HepG2 (cell line): ENCODE data around the gene SMARCB1. TPM values are rescaled to one million over a fixed set of nuclear protein-coding genes. Genes with fewer than 3 reads are reported as not detected.

ENCODE experiments used
- ATAC-seq: fragments of 200-7000 bp; cut with Tn5 transposase; 3 replicates; pipeline ENCODE4 v1.9.1; 2020; ENCODE audit warnings: mild to moderate bottlenecking, moderate library complexity
- BruUV-seq: library from RNA; stranded (reverse); fragments of 400-500 nt; replicated peaks from 2 replicates; lab custom pipeline; 2021; lab: Mats Ljungman, UMichigan
- CTCF ChIA-PET: fragments of 300-600 bp; formaldehyde crosslinking; extraction: SDS; loops from one replicate; lab custom pipeline; 2021; ENCODE audit warnings: low total read pairs, inconsistent platforms, low intra/inter-chr PET ratio; lab: Yijun Ruan, JAX
- POLR2A ChIA-PET: fragments of 350-600 bp; sonication (Branson Sonifier 250); formaldehyde crosslinking; loops from one replicate; lab custom pipeline; 2020; ENCODE audit warnings: antibody characterized with exemption, inconsistent platforms; lab: Yijun Ruan, JAX
- DNase-seq: peaks from one replicate; pipeline ENCODE4 v3.0.0-alpha.2; 2015; ENCODE audit warnings: low spot score
- FAIRE-seq: peaks from 3 replicates; lab custom pipeline; 2011; peaks lifted over from hg19 to GRCh38; lab: Jason Lieb, UNC
- H2AFZ ChIP-seq: one replicate; pipeline ENCODE4 v1.6.1; 2011; ENCODE audit warnings: low read length, inconsistent platforms
- H3K27ac ChIP-seq: fragments of 300-600 bp; 3 replicates; pipeline ENCODE4 v1.8.0; 2011; ENCODE audit warnings: mixed run types, mild to moderate bottlenecking, mixed read lengths, low read length, inconsistent platforms; ENCODE audit not compliant: insufficient read depth; ENCODE audit errors: extremely low read length
- H3K27me3 ChIP-seq, 2 experiments: fragments of 200-600 bp in 1 of 2; 2 replicates in 1 of 2; 3 replicates in 1 of 2; pipeline versions ENCODE4 v1.6.0 to v1.8.0; 2011; ENCODE audit warnings: low read length in 2 of 2, mild to moderate bottlenecking in 2 of 2, moderate library complexity in 2 of 2, inconsistent platforms in 1 of 2; ENCODE audit not compliant: insufficient read depth in 2 of 2, control insufficient read depth in 1 of 2
- H3K36me3 ChIP-seq, 2 experiments: fragments of 200-600 bp in 1 of 2; replicated peaks in 1 of 2; 2 replicates in 1 of 2; 3 replicates in 1 of 2; pipeline versions ENCODE4 v1.5.1 to v1.8.0; 2011; ENCODE audit warnings: low read length in 2 of 2, inconsistent platforms in 1 of 2; ENCODE audit not compliant: insufficient read depth in 2 of 2, control insufficient read depth in 1 of 2
- H3K4me1 ChIP-seq: 2 replicates; pipeline ENCODE4 v1.5.1; 2012; ENCODE audit warnings: low read length, inconsistent platforms; ENCODE audit not compliant: insufficient read depth
- H3K4me2 ChIP-seq: 2 replicates; pipeline ENCODE4 v1.6.0; 2011; ENCODE audit warnings: low read depth, low read length, inconsistent platforms
- H3K4me3 ChIP-seq, 3 experiments: fragments of 200-600 bp in 1 of 3; sonication (generic), shearing (Covaris generic) in 1 of 3; replicated peaks in 1 of 3; 2 replicates each; pipeline ENCODE4 v1.5.1; 2011 to 2016; ENCODE audit warnings: low read length in 3 of 3, inconsistent platforms in 2 of 3, low read depth in 2 of 3, mild to moderate bottlenecking in 2 of 3, control low read depth in 1 of 3, mixed read lengths in 1 of 3; ENCODE audit not compliant: insufficient read depth in 1 of 3
- H3K79me2 ChIP-seq: one replicate; pipeline ENCODE4 v1.6.1; 2011; ENCODE audit warnings: low read length, inconsistent platforms; ENCODE audit not compliant: insufficient read depth
- H3K9ac ChIP-seq: 2 replicates; pipeline ENCODE4 v1.6.0; 2011; ENCODE audit warnings: mild to moderate bottlenecking, low read depth, low read length, inconsistent platforms; ENCODE audit not compliant: insufficient read depth
- H3K9me3 ChIP-seq: 2 replicates; pipeline ENCODE4 v1.5.1; 2012; ENCODE audit warnings: mild to moderate bottlenecking, low read length
- H4K20me1 ChIP-seq: 2 replicates; pipeline ENCODE4 v1.6.0; 2011; ENCODE audit warnings: inconsistent platforms, mild to moderate bottlenecking, low read length, moderate library complexity; ENCODE audit not compliant: insufficient read depth
- KDM2A ChIP-seq: sonication (generic); formaldehyde crosslinking; IDR thresholded peaks from 2 replicates; pipeline ENCODE4 v1.4.0; 2020; ENCODE audit warnings: low read depth, missing genetic modification reagents, borderline replicate concordance
- MAF1 ChIP-seq: sonication (generic); formaldehyde crosslinking; IDR thresholded peaks from 2 replicates; pipeline ENCODE4 v1.5.0; 2020; ENCODE audit warnings: missing genetic modification reagents, borderline replicate concordance
- SCMH1 ChIP-seq: sonication (generic); formaldehyde crosslinking; IDR thresholded peaks from 2 replicates; pipeline ENCODE4 v1.9.0; 2021; ENCODE audit warnings: missing genetic modification reagents, mild to moderate bottlenecking, borderline replicate concordance
- ZNF605 ChIP-seq: sonication (generic); formaldehyde crosslinking; IDR thresholded peaks from 2 replicates; pipeline ENCODE4 v1.8.0; 2022; ENCODE audit warnings: mild to moderate bottlenecking, missing genetic modification reagents
- WGBS: methylation state at CpG from one replicate; pipeline ENCODE4 v1.1.6; 2017; ENCODE audit warnings: low lambda C conversion rate; 5-methylcytosine and 5-hydroxymethylcytosine counted together
- in situ Hi-C: cut with HindIII; loops from 2 replicates; pipeline ENCODE4 v1.10.0; 2017; ENCODE audit warnings: low pct_unique_long_range_greater_than_20kb; ENCODE audit not compliant: extremely low pct_ligation_motif_present
- intact Hi-C: fragments of 100-400 bp; cut with micrococcal nuclease; formaldehyde crosslinking; loops from one replicate; pipeline ENCODE4 v1.10.0; 2022; ENCODE audit not compliant: unreplicated experiment
- polyA plus RNA-seq, 8 experiments: library from polyadenylated mRNA; depleted of rRNA in 3 of 8; stranded (reverse) in 7 of 8; unstranded in 1 of 8; fragments of >200 nt; fragmentation: Illumina TruSeq in 4 of 8; extraction: Trizol in 4 of 8; gene quantifications; 2 replicates each; pipeline versions ENCODE4 v1.2.1 to v1.2.3, GENCODE V29; 2011 to 2016; ENCODE audit warnings: low read depth in 4 of 8, missing spikeins in 1 of 8, mixed read lengths in 1 of 8; ENCODE audit not compliant: insufficient read depth in 1 of 8
- total RNA-seq, 5 experiments: library from RNA; depleted of rRNA; stranded (reverse); fragments of >200 nt; fragmentation: Illumina TruSeq; extraction: Trizol; gene quantifications; 2 replicates each; pipeline ENCODE4 v1.2.3, GENCODE V29; 2016; ENCODE audit warnings: low read depth in 1 of 5
- TF ChIP-seq, protein P1 (sequence below): sonication (generic); formaldehyde crosslinking; IDR thresholded peaks from 2 replicates; pipeline ENCODE4 v1.4.0; 2020; ENCODE audit warnings: missing genetic modification reagents
- TF ChIP-seq, protein P2 (sequence below): sonication (generic); formaldehyde crosslinking; IDR thresholded peaks from 2 replicates; pipeline ENCODE4 v1.8.0; 2022; ENCODE audit warnings: mild to moderate bottlenecking, missing genetic modification reagents, borderline replicate concordance
- TF ChIP-seq, protein P3 (sequence below): sonication (generic); formaldehyde crosslinking; IDR thresholded peaks from 2 replicates; pipeline ENCODE4 v1.4.0; 2020; ENCODE audit warnings: low read depth, missing genetic modification reagents

The SMARCB1 gene
- total and polyA plus RNA-seq, 2 of the 13 experiments (the other 11 are each of a cell fraction or from before 2014, with no cell fraction given), result 74.0 to 166 TPM

DNA sequence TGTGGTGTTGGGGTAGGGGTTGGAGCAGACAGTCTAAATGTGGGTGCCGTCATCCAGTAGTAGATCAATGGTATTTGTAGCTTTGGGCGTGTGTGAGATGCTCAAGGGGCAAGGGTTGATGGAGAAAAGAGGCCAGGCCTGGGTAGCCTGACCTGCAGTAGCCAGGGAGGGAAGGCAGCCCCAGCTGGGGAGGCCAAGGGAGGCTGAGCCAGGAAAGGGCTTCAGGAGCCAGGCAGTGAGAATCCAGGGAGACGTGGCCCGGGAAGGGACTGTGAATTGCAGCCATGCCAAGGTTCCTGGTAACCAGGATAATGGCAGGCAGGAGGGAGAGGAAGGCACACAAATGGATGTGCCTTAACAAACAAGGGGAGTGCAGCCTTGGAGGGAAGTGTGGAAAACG lies 54.5 kb downstream of the SMARCB1 start:
- no peak overlapping the region for H3K4me2 ChIP-seq
- no peak overlapping the region for H3K4me3 ChIP-seq
- H3K79me2 ChIP-seq, result no peaks in the 10 kb centered on the region
- POLR2A ChIA-PET, result no interaction called here
- DNase-seq, result no peak
- FAIRE-seq, result no peak
- no peak overlapping the region for H2AFZ ChIP-seq
- no peaks in the 10 kb centered on the region for H3K9me3 ChIP-seq
- no peak overlapping the region for H3K27ac ChIP-seq
- 37% methylated on average over 5 of the region's 5 CpGs for WGBS
- no peaks in the 10 kb centered on the region for H4K20me1 ChIP-seq
- no TSS peak for BruUV-seq
- intact Hi-C loops, result no loop called here
- peaks cover 21% of the 10 kb centered on the region for H3K4me1 ChIP-seq
- peaks cover under 1 to 1% of the 10 kb centered on the region in 2 experiments; a peak in 2 of 5 replicates for H3K36me3 ChIP-seq
- TF ChIP-seq ZNF605 (CRISPR knock-in tag), result no peak
- TF ChIP-seq KDM2A (CRISPR knock-in tag), result 0 out of 2 replicates have a peak, but pooled peaks have one; percentile 19
- TF ChIP-seq SCMH1 (CRISPR knock-in tag), result no peak
- in situ Hi-C loops, result loop anchor here (25.0 kb wide), 1 partner anchor 229 kb away; no protein-coding TSS in a partner anchor
- CTCF ChIA-PET, result no interaction called here
- H3K9ac ChIP-seq, result no peak overlapping the region
- ATAC-seq, result no peak
- peaks cover 0 to 11% of the 10 kb centered on the region in 2 experiments; a peak in 2 of 5 replicates for H3K27me3 ChIP-seq

DNA sequence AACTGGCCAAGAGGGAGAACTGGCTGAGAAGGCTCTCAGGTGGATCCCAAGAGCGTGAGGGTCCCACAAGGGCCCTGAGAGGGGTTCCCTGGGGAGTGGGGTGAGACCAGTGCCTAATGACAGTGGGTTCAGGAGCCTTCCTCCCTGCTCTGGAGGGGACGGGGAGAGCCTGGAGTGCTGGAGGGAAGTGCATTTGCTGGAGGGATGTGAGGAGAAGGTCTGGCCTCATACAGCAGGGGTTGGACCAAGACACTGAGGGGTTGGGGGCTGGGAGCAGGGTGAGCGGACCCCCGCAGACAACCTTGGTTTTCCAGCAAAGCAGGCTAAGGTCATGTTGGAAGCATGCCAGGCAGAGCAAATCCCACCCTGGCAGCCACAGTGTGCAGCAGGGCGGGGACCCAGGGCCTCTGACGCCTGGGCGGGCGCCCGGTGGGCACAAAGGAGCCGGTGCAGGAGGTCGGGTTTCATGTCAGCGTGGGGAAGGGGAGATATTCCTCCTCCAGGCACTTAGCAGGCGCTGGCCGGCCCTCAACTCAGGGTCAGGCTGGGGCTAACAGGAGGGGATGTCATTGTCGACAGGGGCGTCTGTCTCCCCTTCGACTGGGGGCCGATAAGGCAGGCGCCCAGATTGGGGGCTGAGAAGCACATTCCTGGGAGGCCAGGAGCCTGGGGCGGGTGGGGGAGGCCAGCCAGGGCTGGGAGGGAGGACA lies 55.1 kb downstream of the SMARCB1 start:
- H3K27me3 ChIP-seq, result peaks cover 0 to 13% of the 10 kb centered on the region in 2 experiments; a peak in 2 of 5 replicates
- H4K20me1 ChIP-seq, result no peaks in the 10 kb centered on the region
- FAIRE-seq (no peak), DNase-seq (no peak), ATAC-seq (no peak; the same call in 2 of the 3 replicates)
- H3K27ac ChIP-seq, result no peak overlapping the region
- H3K9ac ChIP-seq, result no peak overlapping the region
- no TSS peak for BruUV-seq
- WGBS, result 55% methylated on average over 8 of the region's 20 CpGs
- intact Hi-C loops, result no loop called here
- H3K4me1 ChIP-seq, result peaks cover 27% of the 10 kb centered on the region
- in situ Hi-C loops, result loop anchor here (25.0 kb wide), 1 partner anchor 230 kb away; no protein-coding TSS in a partner anchor
- CTCF ChIA-PET, result no interaction called here
- POLR2A ChIA-PET, result interaction anchor here (0.6 kb wide), 1 partner anchor 15 kb away, joined by 3 read pairs; no protein-coding TSS in a partner anchor
- H3K36me3 ChIP-seq, result no peaks in the 10 kb centered on the region
- no peak overlapping the region for H3K4me2 ChIP-seq
- no peak overlapping the region for H3K4me3 ChIP-seq
- no peak overlapping the region for H2AFZ ChIP-seq
- no peaks in the 10 kb centered on the region for H3K9me3 ChIP-seq
- H3K79me2 ChIP-seq, result no peaks in the 10 kb centered on the region
- TF ChIP-seq, protein P1, sequence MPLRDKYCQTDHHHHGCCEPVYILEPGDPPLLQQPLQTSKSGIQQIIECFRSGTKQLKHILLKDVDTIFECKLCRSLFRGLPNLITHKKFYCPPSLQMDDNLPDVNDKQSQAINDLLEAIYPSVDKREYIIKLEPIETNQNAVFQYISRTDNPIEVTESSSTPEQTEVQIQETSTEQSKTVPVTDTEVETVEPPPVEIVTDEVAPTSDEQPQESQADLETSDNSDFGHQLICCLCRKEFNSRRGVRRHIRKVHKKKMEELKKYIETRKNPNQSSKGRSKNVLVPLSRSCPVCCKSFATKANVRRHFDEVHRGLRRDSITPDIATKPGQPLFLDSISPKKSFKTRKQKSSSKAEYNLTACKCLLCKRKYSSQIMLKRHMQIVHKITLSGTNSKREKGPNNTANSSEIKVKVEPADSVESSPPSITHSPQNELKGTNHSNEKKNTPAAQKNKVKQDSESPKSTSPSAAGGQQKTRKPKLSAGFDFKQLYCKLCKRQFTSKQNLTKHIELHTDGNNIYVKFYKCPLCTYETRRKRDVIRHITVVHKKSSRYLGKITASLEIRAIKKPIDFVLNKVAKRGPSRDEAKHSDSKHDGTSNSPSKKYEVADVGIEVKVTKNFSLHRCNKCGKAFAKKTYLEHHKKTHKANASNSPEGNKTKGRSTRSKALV, result no peak
- TF ChIP-seq, protein P2, sequence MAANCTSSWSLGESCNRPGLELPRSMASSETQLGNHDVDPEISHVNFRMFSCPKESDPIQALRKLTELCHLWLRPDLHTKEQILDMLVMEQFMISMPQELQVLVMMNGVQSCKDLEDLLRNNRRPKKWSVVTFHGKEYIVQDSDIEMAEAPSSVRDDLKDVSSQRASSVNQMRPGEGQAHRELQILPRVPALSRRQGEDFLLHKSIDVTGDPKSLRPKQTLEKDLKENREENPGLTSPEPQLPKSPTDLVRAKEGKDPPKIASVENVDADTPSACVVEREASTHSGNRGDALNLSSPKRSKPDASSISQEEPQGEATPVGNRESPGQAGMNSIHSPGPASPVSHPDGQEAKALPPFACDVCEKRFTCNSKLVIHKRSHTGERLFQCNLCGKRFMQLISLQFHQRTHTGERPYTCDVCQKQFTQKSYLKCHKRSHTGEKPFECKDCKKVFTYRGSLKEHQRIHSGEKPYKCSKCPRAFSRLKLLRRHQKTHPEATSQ (CRISPR knock-in tag), result no peak
- TF ChIP-seq, protein P3, sequence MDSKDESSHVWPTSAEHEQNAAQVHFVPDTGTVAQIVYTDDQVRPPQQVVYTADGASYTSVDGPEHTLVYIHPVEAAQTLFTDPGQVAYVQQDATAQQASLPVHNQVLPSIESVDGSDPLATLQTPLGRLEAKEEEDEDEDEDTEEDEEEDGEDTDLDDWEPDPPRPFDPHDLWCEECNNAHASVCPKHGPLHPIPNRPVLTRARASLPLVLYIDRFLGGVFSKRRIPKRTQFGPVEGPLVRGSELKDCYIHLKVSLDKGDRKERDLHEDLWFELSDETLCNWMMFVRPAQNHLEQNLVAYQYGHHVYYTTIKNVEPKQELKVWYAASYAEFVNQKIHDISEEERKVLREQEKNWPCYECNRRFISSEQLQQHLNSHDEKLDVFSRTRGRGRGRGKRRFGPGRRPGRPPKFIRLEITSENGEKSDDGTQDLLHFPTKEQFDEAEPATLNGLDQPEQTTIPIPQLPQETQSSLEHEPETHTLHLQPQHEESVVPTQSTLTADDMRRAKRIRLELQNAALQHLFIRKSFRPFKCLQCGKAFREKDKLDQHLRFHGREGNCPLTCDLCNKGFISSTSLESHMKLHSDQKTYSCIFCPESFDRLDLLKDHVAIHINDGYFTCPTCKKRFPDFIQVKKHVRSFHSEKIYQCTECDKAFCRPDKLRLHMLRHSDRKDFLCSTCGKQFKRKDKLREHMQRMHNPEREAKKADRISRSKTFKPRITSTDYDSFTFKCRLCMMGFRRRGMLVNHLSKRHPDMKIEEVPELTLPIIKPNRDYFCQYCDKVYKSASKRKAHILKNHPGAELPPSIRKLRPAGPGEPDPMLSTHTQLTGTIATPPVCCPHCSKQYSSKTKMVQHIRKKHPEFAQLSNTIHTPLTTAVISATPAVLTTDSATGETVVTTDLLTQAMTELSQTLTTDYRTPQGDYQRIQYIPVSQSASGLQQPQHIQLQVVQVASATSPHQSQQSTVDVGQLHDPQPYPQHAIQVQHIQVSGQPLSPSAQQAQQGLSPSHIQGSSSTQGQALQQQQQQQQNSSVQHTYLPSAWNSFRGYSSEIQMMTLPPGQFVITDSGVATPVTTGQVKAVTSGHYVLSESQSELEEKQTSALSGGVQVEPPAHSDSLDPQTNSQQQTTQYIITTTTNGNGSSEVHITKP (CRISPR knock-in tag), result no peak
- TF ChIP-seq MAF1, result no peak
